Stimulated activated CD4-positive, alpha-beta T cell treated with anti-CD3 and anti-CD28 coated beads, TNF-alpha, amount 100 ng/mL, for 4 hours (primary cell): ENCODE results near the gene TEKT2.

ENCODE experiments used
- DNase-seq, 3 experiments: peaks; one replicate each; pipeline ENCODE4 v3.0.0-alpha.2; 2020; ENCODE audit warnings: low read depth in 3 of 3

Gene TEKT2

DNA sequence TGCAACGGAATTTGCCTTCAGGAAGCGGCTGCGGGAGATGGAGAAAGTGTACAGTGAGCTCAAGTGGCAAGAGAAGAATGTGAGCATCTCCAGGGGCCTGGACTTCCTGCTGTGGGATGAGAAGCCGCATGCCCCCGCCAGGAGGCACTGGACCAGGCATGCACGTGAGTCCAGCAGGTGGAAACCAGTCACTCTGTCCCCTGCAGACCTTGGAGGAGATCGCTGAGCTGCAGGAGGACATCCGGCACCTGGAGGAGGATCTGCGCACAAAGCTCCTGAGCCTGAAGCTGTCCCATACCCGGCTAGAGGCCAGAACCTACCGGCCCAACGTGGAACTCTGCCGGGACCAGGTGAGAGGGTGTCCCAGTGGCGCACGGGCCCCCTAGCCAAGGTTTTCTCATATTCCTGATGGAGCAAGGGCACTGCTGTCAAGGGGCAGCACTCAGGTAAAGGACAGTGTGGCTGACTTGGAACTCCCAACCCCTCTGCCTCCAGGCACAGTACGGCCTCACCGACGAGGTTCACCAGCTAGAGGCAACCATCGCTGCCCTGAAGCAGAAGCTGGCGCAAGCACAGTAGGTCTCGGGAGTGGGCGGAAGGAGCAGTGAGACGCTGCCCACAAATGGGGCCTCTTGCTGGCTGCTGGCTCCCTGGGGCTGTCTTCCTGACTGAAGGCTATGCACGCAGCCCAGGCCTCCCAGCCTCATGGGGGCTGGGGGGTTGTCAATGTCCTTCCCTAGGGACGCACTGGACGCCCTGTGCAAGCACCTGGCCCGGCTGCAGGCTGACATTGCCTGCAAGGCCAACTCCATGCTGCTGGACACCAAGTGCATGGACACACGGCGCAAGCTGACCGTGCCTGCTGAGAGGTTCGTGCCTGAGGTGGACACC is 3.6 kb downstream of the TEKT2 start:
- DNase-seq, result no peak

DNA sequence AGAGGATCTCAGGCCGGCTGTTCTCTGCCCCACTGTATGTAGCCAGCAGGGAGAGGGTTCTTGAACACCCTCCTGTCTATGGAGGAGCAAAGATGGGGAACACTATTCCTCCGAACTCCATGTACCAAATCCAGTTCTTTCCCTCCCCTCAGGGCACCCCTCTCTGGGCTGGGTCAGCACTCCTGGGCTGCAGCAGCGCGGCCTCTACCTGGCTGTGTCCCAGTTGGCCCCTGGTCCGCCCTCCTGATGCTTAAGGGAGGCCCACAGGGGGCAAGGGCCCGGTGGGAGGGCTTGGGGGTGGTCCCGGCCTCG is 4.3 kb downstream of the TEKT2 start:
- DNase-seq, result peak in 1 of 3 experiments; percentile 18

DNA sequence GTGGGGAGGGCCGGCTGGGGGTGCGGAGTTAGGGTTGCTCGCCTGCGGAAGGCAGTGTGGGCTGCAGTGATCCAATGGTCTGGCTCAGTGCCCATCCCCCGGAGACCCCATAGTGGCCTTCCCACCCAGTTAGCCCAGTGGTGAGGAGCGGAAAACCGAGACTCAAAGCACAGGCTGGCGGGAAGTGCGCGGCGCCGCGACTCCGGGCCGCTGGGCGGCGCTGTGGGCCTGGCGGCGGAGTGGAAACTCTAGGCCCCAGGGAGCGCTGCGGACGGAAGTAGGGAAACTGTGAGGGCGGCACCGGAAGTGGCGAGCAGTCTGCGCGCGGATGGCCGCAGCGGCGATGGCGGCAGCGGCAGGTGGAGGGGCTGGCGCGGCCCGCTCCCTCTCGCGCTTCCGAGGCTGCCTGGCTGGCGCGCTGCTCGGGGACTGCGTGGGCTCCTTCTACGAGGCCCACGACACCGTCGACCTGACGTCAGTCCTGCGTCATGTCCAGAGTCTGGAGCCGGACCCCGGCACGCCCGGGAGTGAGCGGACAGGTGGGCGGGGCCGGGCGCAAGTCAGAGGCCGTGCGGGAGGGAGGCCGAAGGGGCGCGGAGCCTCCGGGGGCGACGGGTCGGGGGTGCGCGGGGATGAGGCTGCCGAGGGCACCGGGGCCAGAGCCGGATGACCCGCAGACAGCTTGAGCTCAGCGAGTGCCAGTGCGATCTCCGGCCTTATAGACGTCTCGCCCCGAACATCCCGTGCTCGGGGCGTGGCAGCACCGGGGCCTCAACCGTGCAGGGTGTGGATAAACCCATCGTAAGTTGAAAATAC is 4.9 kb downstream of the TEKT2 start, which contains the start of gene ADPRS:
ADPRS (plus strand) TSS at position 316 of the 816 bp plus-strand sequence; CDS start at position 329, 13 bp downstream.
- DNase-seq, result peak; percentile 79 to 85 (median 82)

DNA sequence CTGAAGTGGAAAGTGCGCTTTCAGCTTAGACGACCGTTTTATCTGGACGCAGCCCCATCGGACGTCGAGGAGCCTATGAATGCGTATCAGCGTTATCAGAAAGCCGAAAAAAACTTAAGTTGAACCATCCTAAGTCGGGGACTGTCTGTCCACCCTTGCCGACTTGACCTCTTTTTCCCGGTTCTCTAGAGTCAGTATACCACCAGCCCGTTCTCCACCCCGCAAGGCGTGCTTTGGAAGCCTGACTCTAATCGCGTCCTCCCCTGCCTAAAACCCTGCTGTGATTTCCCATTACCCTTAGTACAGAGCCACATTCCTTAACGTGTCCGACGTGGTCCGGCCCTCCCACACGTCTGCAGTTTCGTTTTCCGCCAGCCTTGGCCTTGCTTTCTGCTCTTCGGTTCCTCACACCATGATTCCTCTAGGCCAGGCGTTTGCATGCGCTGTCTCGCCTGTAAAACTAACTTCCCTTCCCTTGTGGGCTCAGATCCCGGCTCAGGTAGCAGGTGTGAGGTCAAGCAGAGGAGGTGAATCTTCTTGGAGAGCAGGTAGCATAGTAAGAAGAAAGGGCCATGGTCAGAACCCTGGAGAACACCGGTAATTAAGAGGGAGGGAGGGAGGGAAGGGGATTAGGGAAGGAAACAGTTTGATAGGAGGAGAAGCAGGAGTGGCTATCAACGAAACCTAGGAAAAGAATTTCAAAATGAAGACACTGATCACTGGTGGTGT is 5.7 kb downstream of the TEKT2 start:
- DNase-seq, result no peak

DNA sequence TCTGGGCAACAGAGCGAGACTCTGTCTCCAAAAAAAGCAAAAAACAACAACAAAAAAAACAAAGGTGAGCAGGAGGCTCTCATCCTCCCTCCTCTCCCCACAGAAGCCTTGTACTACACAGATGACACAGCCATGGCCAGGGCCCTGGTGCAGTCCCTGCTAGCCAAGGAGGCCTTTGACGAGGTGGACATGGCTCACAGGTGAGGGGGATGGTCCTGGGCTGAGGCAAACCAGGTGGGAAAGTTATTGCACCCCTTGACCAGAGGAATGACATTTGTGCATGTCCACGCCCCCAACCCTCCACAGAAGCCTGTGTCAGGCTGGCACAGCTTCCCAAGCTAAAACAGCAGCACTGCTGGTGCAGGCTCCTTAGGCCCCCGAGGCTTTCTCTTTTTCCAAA is 7.2 kb downstream of the TEKT2 start:
- no peak for DNase-seq

DNA sequence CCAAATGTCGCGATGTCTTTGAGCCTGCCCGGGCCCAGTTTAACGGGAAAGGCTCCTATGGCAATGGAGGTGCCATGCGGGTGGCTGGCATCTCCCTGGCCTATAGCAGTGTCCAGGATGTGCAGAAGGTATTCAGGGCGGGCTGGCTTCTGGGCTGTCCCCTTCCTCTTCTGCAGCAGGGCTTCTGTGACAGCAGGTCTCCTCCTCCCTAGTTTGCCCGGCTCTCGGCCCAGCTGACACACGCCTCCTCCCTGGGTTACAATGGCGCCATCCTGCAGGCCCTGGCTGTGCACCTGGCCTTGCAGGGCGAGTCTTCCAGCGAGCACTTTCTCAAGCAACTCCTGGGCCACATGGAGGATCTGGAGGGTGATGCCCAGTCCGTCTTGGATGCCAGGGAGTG is 7.8 kb downstream of the TEKT2 start:
- DNase-seq, result no peak

DNA sequence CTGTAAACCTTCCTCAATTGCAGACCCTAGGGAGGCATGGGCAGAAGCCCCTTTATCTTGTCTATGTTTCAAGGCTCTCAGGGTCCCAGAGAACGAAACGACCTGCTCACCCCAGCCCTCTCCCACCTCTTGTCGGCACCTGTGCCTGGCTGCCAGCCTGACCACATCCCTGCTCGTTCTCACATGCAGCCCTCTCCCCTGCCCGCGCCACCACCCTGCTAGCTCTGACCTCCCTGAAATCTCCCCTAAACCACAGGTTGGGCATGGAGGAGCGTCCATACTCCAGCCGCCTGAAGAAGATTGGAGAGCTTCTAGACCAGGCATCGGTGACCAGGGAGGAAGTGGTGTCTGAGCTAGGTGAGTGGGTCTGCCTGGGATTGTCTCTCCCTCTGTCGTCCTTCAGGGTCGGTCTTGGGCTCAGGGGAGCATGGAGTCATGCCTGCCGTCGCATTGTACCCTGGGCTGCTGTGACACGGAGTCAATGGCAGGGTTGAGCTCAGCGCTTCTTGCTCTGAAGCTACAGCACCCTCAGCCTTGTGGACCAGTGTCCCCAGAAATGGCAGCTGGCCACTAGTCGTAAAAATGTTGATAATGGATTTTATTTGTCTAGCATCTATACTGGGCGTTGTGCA is 8.4 kb downstream of the TEKT2 start:
- no peak for DNase-seq

DNA sequence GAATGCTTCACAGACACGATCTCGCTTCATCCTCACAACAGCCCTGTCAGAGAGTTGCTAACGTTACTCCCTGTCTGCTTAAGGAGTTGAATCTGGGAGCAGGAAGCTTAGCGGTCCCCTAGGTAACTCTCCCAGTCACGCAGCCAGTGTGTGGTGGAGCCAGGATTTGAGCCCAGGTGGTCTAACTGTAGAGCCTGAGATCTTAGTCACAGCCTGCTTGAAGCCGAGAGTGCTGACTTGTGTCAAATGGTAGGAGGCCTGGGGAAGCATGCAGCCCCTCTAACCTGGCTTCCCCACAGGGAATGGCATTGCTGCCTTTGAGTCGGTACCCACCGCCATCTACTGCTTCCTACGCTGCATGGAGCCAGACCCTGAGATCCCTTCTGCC is 8.9 kb downstream of the TEKT2 start:
- DNase-seq, result no peak

DNA sequence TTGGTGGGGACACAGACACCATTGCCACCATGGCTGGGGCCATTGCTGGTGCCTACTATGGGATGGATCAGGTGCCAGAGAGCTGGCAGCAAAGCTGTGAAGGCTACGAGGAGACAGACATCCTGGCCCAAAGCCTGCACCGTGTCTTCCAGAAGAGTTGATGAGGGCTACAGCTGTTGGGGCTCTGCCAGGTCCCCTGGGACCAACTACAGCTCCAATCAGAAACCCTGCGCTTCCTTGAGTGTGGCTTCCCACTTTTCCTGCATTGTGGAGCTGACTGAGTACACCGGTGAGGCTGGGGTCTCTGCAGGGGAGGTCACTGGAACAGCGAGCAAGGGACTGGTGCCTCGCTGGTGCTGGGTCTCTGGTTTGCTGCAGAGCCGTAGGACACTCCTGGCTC is 9.3 kb downstream of the TEKT2 start:
- no peak for DNase-seq

DNA sequence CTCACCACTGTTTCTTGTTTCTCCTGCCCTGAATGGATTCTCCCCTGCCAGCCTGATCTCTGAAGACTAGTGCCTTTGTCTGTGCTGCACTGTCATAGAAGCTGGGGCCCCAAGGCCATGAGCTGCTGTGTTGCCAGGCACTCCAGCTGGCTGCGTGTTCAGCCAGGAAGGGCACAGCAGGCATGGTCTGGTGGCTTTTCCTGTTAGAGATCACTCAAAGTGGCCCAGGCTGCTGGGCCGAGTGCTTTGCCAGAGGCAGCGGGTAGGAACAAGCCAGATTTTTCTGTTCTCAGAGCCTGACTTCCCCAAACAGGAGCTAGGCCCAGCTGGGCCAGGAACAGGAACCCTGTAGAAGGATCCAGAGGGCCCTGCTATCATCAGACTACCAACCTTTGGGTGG is 10.0 kb downstream of the TEKT2 start:
- DNase-seq, result no peak

DNA sequence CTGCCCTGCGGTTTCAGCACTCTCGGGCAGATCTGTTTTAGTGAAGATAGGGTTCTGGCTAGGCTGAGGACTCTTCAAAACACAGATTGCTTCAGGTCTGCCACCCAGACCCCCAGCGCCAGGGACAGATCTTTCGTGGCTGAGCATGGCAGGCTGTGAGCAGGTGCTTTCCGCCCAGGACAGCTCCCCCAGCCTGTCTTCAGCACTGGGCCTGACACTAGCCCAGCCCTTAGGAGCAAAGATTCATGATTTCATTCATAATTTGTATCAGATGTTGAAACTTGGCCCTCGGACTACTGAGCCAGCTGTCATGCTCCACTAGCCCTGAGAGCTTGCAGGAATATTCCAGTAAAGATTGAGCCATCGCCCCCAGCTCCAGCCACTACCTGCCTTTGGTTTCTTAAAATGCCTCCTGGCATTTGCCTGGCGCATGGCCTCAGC is 10.7 kb downstream of the TEKT2 start:
- no peak for DNase-seq

DNA sequence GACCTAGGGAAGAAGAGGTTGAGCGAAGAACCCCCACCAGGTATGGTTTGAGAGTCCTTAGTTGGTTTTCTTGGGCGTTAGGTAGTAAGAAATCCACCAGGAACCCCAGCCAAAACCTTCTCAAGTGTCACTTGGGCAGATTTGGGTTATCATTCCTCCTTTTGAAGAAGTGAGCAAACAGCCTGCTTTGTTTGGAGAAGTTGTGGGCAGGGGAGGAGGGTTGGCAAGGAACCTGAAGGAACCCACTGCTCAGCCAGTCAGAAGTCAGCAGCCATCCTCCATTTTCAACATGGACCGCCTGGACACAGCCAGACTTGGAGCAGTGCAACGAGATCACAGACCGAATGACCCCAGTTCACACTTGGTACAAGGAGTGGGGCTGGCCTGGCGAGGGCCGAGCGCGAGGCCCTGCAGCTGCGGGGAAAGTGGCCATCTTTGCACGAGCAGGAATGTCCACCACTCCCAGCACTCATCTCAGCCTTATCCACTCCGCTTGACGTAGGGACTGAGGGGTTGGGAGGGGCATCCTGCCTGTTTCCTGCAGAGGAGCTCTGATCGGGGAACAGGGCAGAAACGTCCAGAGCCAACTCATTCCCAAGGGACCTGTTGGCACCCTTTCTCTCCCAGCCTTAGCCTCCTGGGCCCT is 12.0 kb downstream of the TEKT2 start:
- no peak for DNase-seq

DNA sequence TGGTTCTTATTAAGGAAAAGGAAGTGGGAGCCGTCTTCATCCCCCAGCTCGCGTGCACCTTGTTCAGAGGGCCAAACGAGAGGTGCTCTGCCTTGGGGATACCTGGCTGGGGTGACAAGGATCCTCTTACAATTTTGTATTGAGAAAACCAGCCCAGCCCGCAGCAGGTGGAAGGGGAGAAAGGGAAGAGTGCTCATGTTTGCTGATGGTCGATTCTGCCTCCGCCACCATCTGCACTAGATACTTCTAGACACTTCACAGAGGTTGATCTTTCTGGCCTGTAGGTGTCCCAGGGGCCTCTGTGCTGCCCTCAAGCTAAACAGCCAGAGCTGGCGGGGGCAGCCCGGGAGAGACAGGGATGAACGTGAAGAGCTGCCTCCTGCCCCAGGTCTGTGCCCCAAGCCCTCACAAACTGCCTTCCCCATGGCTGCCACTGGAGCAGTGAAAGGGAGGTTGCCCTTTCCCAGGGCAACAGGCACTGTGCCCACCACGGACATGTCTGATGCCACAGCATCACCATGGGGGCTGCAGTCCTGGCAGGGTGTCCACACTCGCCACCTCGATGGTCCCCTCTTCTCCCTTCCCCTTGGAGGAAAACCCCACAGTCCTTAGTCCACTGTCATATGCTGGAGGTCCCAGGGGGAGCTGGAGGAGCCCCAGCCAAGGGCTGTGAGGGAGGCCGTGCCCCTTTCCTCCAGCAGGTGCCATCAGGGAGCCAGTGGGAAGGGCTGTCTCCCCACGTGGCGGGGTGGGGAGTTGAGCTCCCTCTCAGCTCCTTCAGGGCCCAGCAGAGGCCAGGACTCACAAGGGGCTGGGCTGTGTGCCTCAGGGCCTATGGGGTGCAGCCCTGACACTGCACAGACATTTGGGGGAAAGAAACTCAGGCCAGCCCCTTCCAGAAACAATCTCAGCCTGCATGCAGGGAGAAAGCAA is 12.9 kb downstream of the TEKT2 start:
- no peak for DNase-seq

DNA sequence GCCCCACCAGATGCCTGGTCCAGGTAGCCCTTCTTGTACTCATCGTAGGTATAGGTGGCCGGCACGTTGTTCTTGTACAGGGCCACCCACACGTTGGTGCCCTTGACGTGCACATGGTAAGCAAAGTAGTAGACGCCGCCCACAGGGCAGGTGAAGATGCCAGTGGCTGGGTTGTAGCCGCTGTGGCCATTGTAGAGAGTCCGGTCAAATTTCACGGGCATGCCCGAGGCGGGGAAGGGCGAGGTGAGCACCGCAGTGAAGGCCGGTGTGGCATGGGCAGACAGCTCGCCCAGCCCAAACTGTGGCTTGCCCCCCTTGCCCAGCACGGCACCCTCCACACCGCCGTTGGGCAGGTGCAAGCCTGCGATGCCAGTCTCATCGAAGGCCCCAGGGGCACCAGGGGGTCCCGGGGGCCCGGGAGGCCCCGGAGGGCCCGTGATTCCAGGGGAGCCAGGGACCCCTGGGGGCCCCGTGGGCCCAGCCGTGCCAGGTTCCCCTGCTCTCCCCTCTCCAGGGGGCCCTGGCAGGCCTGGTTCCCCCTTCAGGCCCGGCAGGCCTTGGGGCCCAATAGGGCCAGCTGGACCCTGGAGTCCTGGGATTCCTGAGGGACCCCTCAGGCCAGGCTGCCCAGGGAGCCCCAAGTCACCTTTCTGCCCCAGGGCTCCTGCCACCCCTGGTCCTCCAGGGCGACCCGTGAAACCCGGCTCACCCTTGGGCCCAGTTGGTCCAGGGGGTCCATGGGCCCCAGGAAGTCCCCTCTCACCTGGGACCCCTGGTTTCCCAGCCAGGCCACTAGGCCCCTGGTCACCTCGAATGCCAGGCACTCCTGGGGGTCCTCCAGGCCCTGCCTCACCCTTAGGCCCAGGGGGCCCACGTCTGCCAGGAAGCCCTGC is 14.0 kb downstream of the TEKT2 start:
- DNase-seq, result no peak

DNA sequence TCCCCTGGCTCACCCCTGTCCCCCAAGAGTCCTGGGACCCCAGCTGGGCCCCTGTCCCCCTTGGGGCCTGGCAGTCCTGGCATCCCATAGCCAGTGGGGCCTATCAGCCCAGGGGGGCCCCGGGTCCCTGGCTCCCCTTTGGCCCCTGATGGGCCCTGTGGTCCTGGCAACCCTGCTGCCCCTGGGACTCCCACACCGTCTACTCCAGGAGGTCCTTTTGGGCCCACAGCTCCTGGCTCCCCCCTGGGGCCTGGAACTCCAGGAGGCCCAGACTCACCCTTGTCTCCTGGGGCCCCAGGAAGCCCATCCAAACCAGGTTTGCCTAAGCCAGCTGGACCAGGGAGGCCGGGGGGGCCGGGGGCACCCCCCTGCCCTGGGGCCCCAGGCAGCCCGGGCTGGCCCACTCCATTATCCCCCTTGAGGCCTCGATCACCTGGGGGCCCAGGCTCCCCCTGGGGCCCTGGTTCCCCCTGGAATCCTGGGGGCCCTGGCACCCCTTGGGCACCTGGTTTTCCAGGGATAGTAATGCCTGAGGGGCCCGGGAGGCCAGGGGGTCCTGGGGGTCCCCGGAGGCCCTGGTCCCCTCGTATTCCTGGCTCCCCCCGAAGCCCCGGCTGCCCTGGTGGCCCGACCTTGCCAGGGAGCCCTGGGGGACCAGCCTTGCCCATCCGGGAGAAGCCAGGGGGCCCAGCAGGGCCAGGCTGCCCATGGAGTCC is 14.9 kb downstream of the TEKT2 start:
- DNase-seq, result no peak

DNA sequence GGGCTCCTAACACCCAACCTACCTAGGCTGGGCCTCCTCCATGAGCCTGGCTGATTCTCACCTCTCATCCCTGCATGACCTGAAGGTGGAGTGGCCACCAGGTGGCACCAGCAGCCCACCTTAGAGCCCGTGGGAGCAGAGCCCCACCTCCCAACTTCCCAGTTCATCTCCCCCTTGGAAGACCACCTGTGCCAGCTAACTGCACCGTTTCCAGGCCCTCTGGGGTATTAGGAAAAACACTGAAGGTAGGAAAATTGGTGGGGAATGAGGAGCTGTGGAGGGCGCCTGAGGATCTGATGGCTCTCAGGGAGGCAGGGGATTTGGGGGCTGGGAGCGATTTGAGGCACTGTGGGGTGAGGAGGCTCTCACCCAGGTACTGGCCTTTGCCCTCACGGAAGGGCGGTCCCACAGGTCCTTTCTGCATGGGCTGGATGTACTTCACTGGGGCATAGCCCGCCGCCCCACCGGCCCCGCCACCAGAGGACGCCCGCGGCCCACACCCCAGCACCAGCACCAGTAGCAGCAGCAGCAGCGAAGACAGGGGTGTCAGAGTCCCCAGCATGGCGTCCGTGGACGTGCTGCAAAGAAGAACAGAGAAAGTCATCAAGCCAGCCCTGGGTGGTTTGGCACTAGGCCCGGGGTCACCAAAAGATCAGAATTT is 15.9 kb downstream of the TEKT2 start:
- peak; percentile 55 to 64 (median 58) for DNase-seq

DNA sequence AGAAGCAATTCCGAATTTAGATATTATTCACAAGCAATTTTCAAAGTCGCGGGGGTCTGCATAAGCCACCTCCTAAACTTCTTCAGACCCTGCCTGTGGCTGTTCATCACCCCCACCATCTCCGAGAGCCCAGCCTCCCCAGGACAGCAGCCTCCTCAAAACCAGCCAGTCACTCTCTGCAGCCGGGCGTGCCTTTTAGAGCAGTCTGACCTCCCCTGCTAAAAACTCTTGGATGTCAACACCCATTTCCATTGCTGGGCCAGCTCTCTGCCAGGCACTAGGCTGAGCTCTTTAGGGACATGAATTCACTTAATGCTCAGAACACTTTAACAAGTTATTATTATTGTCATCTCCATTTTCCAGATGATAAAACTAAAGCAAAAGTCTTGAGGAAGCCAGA is 16.5 kb downstream of the TEKT2 start:
- no peak for DNase-seq

DNA sequence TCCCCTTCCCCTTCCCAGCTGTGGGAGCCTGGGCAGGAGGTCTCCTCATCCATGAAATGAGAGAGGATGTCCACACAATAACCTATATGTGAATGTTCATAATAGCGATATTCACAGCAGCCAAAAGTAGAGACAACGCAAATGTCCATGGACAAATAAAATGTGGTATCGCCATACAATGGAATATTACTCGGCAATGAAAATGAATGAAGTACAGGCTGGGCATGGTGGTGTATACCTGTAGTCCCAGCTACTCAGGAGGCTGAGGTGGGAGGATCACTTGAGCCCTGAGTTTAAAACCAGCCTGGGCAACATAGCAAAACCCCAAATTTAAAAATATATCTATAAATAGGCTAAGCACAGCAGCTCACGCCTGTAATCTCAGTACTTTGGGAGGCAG is 17.7 kb downstream of the TEKT2 start:
- no peak for DNase-seq
